ENCODE results near the gene PLEKHG4B.

DNA sequence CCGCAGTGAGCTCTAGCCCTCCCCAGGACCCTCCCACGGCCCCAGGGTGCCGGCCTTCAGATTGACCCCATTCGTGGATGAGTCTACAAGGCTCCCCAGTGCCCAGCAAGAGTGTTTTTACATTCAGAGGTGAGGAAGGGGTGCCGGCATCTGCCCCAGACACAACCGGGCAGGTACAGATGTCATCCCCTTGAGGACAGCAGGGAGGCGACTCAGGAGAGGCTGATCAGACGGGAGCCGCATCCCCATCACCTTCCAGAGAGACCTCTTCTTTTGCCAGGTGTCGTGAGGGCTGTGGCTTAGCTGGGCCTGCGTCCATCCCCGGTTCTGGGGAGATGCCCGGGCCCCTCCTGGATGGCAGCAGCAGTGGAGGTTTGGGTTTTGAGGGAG lies 95.1 kb downstream of the PLEKHG4B start:
- TF ChIP-seq EGR1 (IDR thresholded peaks at IDR 0.05) (no peak), RAD21 (IDR thresholded peaks at IDR 0.05; ENCODE audit: low read depth) (no peak), TCF12 (IDR thresholded peaks at IDR 0.05; ENCODE audit: low read depth) (no peak), TEAD4 (IDR thresholded peaks at IDR 0.05) (no peak), EP300 (IDR thresholded peaks at IDR 0.05; ENCODE audit: borderline replicate concordance) (no peak), CREB1 (IDR thresholded peaks at IDR 0.05; ENCODE audit: low read depth) (no peak), TAF1 (IDR thresholded peaks at IDR 0.05; ENCODE audit: low read depth) (no peak), FOXM1 (IDR thresholded peaks at IDR 0.05; ENCODE audit: borderline replicate concordance, low read depth) (no peak), ZBTB7A (IDR thresholded peaks at IDR 0.05; ENCODE audit: low read depth) (no peak), CEBPB (IDR thresholded peaks at IDR 0.05) (no peak)
- TF ChIP-seq, protein P1, sequence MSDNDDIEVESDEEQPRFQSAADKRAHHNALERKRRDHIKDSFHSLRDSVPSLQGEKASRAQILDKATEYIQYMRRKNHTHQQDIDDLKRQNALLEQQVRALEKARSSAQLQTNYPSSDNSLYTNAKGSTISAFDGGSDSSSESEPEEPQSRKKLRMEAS (IDR thresholded peaks at IDR 0.05) = no peak

Data from Ishikawa (cell line).